ENCODE measurements around the gene CDH4.

DNA sequence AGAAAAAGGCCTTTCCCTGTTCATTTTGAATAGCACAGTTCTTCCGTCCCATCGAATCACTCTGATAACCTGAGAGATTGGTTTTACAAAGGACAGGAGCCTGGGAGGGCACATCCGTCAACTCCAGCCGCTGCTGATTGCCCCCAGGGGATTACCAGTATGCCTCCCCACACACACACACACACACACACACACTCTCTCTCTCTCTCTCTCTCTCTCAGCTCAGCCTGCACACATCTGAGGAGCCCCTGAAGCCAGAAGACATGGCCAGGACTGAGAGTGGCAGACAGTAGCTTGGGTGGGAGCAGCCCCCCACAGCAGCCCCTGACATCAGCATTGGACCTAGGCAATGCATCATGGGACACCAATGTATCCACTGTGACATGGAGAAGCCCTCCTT lies 13.2 kb upstream of the CDH4 start:
- TF ChIP-seq POLR2A (IDR thresholded peaks at IDR 0.05; ENCODE audit: low read length): no peak
- TF ChIP-seq GATA1 (IDR thresholded peaks at IDR 0.05; ENCODE audit: low read depth, low read length): no peak
